Panc1 (cell line): Measurements from ENCODE around the gene EHBP1.

Experiments
- CTCF ChIP-seq: fragments of 450-650 bp; IDR thresholded peaks from 2 replicates; pipeline ENCODE4 v1.5.1; 2017; ENCODE audit warnings: mild to moderate bottlenecking
- POLR2AphosphoS5 ChIP-seq: IDR thresholded peaks from 2 replicates; pipeline ENCODE4 v1.6.1; 2012; ENCODE audit warnings: mild to moderate bottlenecking, low read depth, low read length, moderate library complexity
- REST ChIP-seq, 2 experiments: IDR thresholded peaks; 2 replicates each; pipeline ENCODE4 v1.6.1; 2011 to 2012; ENCODE audit warnings: low read depth in 2 of 2, control low read depth in 1 of 2, low read length in 1 of 2, mild to moderate bottlenecking in 1 of 2, moderate library complexity in 1 of 2; ENCODE audit not compliant: insufficient read depth in 1 of 2
- SIN3A ChIP-seq: IDR thresholded peaks from 2 replicates; pipeline ENCODE4 v1.6.1; 2012; ENCODE audit warnings: low read depth, mild to moderate bottlenecking, low read length, moderate library complexity, borderline replicate concordance; ENCODE audit not compliant: insufficient read depth
- TCF7L2 ChIP-seq: IDR thresholded peaks from 2 replicates; pipeline ENCODE4 v1.6.1; 2011; ENCODE audit warnings: mild to moderate bottlenecking, low read depth, low read length, inconsistent platforms

- TF ChIP-seq CTCF (no peak), TCF7L2 (no peak), POLR2AphosphoS5 (no peak), REST (IDR thresholded peaks at IDR 0.05; ENCODE audit: insufficient read depth in 1 of 2, low read depth in 2 of 2, low read length in 1 of 2) (no peak), SIN3A (no peak)
These were observed 329.7 kb downstream of the EHBP1 start for GRCh38 chr2:63035169-63035568.
